Upper lobe of left lung (tissue), 6 donors: ENCODE measurements around the gene ZHX3. TPM values are rescaled to one million over a fixed set of nuclear protein-coding genes. Genes with fewer than 3 reads are reported as not detected.
A peak's percentile ranks its signal among the peaks of the same experiment; 100 is the strongest.

Source experiments
- ATAC-seq, 2 donors: fragments of 200-7000 bp; cut with Tn5 transposase; one replicate each; pipeline ENCODE4 v1.9.1; 2022; ENCODE audit warnings: mild to moderate bottlenecking in 2 of 2, moderate library complexity in 2 of 2; ENCODE audit not compliant: low FRiP score in 2 of 2
- DNase-seq, 2 donors: peaks; one replicate each; pipeline ENCODE4 v3.0.0-alpha.2; 2019 to 2020
- H3K27ac ChIP-seq, 4 donors: fragments of 200-600 bp; sonication (generic); one replicate each; pipeline ENCODE4 v1.5.1; 2016 to 2019
- H3K27me3 ChIP-seq, 4 donors: fragments of 200-600 bp; sonication (generic); one replicate each; pipeline ENCODE4 v1.5.1; 2017 to 2019
- H3K36me3 ChIP-seq, 4 donors: fragments of 200-600 bp; sonication (generic); one replicate each; pipeline ENCODE4 v1.5.1; 2016 to 2019
- H3K4me1 ChIP-seq, 4 donors: fragments of 200-600 bp; sonication (generic); one replicate each; pipeline ENCODE4 v1.5.1; 2018 to 2019
- H3K4me3 ChIP-seq, 4 donors: fragments of 200-600 bp; sonication (generic); one replicate each; pipeline ENCODE4 v1.5.1; 2017 to 2019; ENCODE audit warnings: mild to moderate bottlenecking in 2 of 4, moderate library complexity in 1 of 4
- H3K9me3 ChIP-seq, 4 donors: fragments of 200-600 bp; sonication (generic); one replicate each; pipeline ENCODE4 v1.5.1; 2018 to 2019
- EP300 ChIP-seq, 4 donors: sonication (generic); formaldehyde crosslinking; IDR thresholded peaks; one replicate each; pipeline ENCODE4 v1.5.1; 2017; ENCODE audit warnings: antibody characterized with exemption in 4 of 4, control low read depth in 2 of 4
- POLR2A ChIP-seq, 4 donors: fragments of 450-650 bp; IDR thresholded peaks; one replicate each; pipeline ENCODE4 v1.5.1; 2016 to 2017; ENCODE audit warnings: antibody characterized with exemption in 4 of 4, mild to moderate bottlenecking in 2 of 4
- POLR2AphosphoS5 ChIP-seq, 2 donors: sonication (generic); formaldehyde crosslinking; IDR thresholded peaks; one replicate each; pipeline ENCODE4 v1.5.1; 2017; ENCODE audit warnings: antibody characterized with exemption in 2 of 2
- WGBS, 2 donors: methylation state at CpG; one replicate each; pipeline ENCODE4 v1.1.5; 2017 to 2018; 5-methylcytosine and 5-hydroxymethylcytosine counted together
- total RNA-seq, 6 donors: library from RNA; depleted of rRNA in 4 of 6; stranded (reverse); fragments of >200 nt in 4 of 6; gene quantifications; one replicate each; pipeline versions ENCODE4 v1.1.0 to v1.2.1, GENCODE V29; 2016 to 2021
- TF ChIP-seq, protein P1 (sequence below), 6 experiments: fragments of 450-650 bp in 4 of 6; fragments of 200-600 bp in 2 of 6; sonication (generic) in 2 of 6; IDR thresholded peaks; one replicate each; pipeline ENCODE4 v1.5.1; 2016 to 2019; ENCODE audit warnings: antibody characterized with exemption in 6 of 6
- donor health status: DM: no; HTN: no; CAD: no; lungs with moderate emphysema.
- donor health status: DM: no; HTN: yes; CAD: no; lungs with severe emphysema.

Gene ZHX3
- total RNA-seq, 6 donors from 2014 or later, result 30.4 to 57.5 (median 44.9) TPM

GRCh38 chr20:41175727-41176330, 141.7 kb downstream of the ZHX3 start:
- ATAC-seq (no peak), DNase-seq (peak in 1 of 2 donors; percentile 7)
- 89% methylated on average over 7 of the region's 7 CpGs for WGBS, 2 donors
- Histone ChIP-seq H3K4me3 (no peak overlapping the region), H3K4me1 (peaks cover 17 to 35% (median 30%) of the 10 kb centered on the region in 4 donors), H3K27ac (peak overlapping the region; percentile 45 to 78 (median 56)), H3K9me3 (no peaks in the 10 kb centered on the region), H3K36me3 (peaks cover 4 to 64% (median 41%) of the 10 kb centered on the region in 4 donors), H3K27me3 (no peaks in the 10 kb centered on the region)
- TF ChIP-seq, protein P1, sequence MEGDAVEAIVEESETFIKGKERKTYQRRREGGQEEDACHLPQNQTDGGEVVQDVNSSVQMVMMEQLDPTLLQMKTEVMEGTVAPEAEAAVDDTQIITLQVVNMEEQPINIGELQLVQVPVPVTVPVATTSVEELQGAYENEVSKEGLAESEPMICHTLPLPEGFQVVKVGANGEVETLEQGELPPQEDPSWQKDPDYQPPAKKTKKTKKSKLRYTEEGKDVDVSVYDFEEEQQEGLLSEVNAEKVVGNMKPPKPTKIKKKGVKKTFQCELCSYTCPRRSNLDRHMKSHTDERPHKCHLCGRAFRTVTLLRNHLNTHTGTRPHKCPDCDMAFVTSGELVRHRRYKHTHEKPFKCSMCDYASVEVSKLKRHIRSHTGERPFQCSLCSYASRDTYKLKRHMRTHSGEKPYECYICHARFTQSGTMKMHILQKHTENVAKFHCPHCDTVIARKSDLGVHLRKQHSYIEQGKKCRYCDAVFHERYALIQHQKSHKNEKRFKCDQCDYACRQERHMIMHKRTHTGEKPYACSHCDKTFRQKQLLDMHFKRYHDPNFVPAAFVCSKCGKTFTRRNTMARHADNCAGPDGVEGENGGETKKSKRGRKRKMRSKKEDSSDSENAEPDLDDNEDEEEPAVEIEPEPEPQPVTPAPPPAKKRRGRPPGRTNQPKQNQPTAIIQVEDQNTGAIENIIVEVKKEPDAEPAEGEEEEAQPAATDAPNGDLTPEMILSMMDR (IDR thresholded peaks at IDR 0.05), result no peak
- no peak for TF ChIP-seq POLR2AphosphoS5 (IDR thresholded peaks at IDR 0.05)
- TF ChIP-seq POLR2A (IDR thresholded peaks at IDR 0.05), result no peak
- TF ChIP-seq EP300 (IDR thresholded peaks at IDR 0.05), result no peak

DNA sequence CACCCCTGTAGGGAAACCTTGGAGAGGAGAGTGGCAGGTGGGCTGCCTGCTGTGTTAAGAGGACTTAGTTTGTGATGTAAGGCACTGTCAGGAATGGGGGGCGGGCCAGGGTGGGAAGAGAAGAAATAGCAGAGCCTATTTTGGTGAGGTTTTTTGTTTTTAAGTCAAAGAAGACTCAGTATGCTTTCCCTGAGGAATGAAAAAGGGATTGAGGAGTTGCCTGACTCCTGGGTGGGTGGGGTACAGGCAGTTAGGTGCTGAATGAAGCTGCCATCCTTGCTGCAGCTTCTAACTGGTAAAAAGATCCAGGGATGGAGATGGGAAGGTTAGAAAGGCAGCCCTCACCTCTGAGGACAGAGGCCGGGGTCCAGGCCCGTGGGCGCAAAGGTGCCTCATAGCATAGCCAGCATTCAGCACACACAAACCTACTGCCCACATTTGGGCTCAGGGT, 142.3 kb downstream of the ZHX3 start:
- ATAC-seq (no peak), DNase-seq (peak in 1 of 2 donors; percentile 10)
- H3K4me1 ChIP-seq, result peaks cover 17 to 35% (median 30%) of the 10 kb centered on the region in 4 donors
- 91 to 100% methylated on average over 4 of the region's 4 CpGs for WGBS, 2 donors
- no peaks in the 10 kb centered on the region for H3K9me3 ChIP-seq
- H3K36me3 ChIP-seq, result peaks cover 4 to 69% (median 44%) of the 10 kb centered on the region in 4 donors
- H3K4me3 ChIP-seq, result no peak overlapping the region
- H3K27me3 ChIP-seq, result no peaks in the 10 kb centered on the region
- TF ChIP-seq POLR2AphosphoS5 (IDR thresholded peaks at IDR 0.05) (no peak), EP300 (IDR thresholded peaks at IDR 0.05) (no peak), POLR2A (IDR thresholded peaks at IDR 0.05) (no peak)
- TF ChIP-seq, protein P1 (IDR thresholded peaks at IDR 0.05), result no peak
- H3K27ac ChIP-seq, result peak overlapping the region; percentile 45 to 73 (median 56)

- WGBS, 2 donors, result 77 to 86% methylated on average over 2 of the region's 2 CpGs
Observed at GRCh38 chr20:41174782-41175181, 142.7 kb downstream of the ZHX3 start.

DNA sequence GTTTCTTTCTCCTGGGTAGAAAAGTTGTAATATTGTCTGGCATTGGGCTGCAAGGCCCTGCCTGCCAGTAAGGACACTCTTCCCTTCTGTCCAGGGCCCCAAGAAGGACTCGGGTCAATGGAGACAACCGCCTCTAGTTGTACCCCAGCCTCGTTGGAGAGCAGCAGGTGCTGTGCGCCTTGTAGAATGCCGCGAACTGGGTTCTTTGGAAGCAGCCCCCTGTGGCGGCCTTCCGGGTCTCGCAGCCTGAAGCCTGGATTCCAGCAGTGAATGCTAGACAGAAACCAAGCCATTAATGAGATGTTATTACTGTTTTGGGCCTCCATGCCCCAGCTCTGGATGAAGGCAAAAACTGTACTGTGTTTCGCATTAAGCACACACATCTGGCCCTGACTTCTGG, 143.2 kb downstream of the ZHX3 start:
- DNase-seq, result peak in 1 of 2 donors; percentile 18

More at GRCh38 chr20:41174782-41175181, 142.7 kb downstream of the ZHX3 start:
- H3K27ac ChIP-seq, result peak overlapping the region; percentile 45 to 73 (median 56)
- no peaks in the 10 kb centered on the region for H3K27me3 ChIP-seq
- H3K9me3 ChIP-seq, result no peaks in the 10 kb centered on the region
- peaks cover 17 to 35% (median 28%) of the 10 kb centered on the region in 4 donors for H3K4me1 ChIP-seq
- H3K36me3 ChIP-seq, result peaks cover 4 to 73% (median 48%) of the 10 kb centered on the region in 4 donors
- no peak for ATAC-seq
- DNase-seq, result peak in 1 of 2 donors; percentile 15
- no peak overlapping the region for H3K4me3 ChIP-seq
- TF ChIP-seq, protein P1 (IDR thresholded peaks at IDR 0.05), result no peak
- TF ChIP-seq POLR2A (IDR thresholded peaks at IDR 0.05) (no peak), POLR2AphosphoS5 (IDR thresholded peaks at IDR 0.05) (no peak), EP300 (IDR thresholded peaks at IDR 0.05) (no peak)

More for the DNA sequence above, 143.2 kb downstream of the ZHX3 start:
- TF ChIP-seq POLR2A (IDR thresholded peaks at IDR 0.05) (no peak), EP300 (IDR thresholded peaks at IDR 0.05) (no peak), POLR2AphosphoS5 (IDR thresholded peaks at IDR 0.05) (no peak)
- TF ChIP-seq, protein P1 (IDR thresholded peaks at IDR 0.05), result no peak
- ATAC-seq, result no peak
- H3K4me1 ChIP-seq, result peaks cover 17 to 33% (median 24%) of the 10 kb centered on the region in 4 donors
- H3K9me3 ChIP-seq, result no peaks in the 10 kb centered on the region
- H3K27me3 ChIP-seq, result no peaks in the 10 kb centered on the region
- WGBS, 2 donors, result 97 to 100% methylated on average over 6 to 10 of the region's 10 CpGs
- H3K27ac ChIP-seq, result peak overlapping the region; percentile 45 to 73 (median 56)
- no peak overlapping the region for H3K4me3 ChIP-seq
- H3K36me3 ChIP-seq, result peaks cover 8 to 77% (median 52%) of the 10 kb centered on the region in 4 donors
